HepG2 (cell line): ENCODE data around the gene METTL23. TPM values are rescaled to one million over a fixed set of nuclear protein-coding genes. Genes with fewer than 3 reads are reported as not detected.

ENCODE experiments used
- CHCHD3 ChIP-seq: sonication (generic); formaldehyde crosslinking; IDR thresholded peaks from 2 replicates; pipeline ENCODE4 v1.8.0; 2022; ENCODE audit warnings: mild to moderate bottlenecking, missing genetic modification reagents, moderate library complexity
- GPN1 ChIP-seq: sonication (generic); formaldehyde crosslinking; IDR thresholded peaks from 2 replicates; pipeline ENCODE4 v1.5.1; 2020; ENCODE audit warnings: missing genetic modification reagents, borderline replicate concordance
- MIER3 ChIP-seq: IDR thresholded peaks from 2 replicates; pipeline ENCODE4 v1.6.1; 2016; ENCODE audit warnings: missing compliant biosample characterization, borderline replicate concordance
- NFE2 ChIP-seq: sonication (generic); formaldehyde crosslinking; IDR thresholded peaks from 2 replicates; pipeline ENCODE4 v1.4.0; 2020; ENCODE audit warnings: missing genetic modification reagents
- PITX1 ChIP-seq: sonication (generic); formaldehyde crosslinking; IDR thresholded peaks from 2 replicates; pipeline ENCODE4 v1.5.1; 2020; ENCODE audit warnings: mild to moderate bottlenecking, missing genetic modification reagents
- RBFOX2 ChIP-seq: fragments of 200-400 bp; formaldehyde crosslinking; IDR thresholded peaks from 2 replicates; pipeline ENCODE4 v1.6.1; 2017; ENCODE audit warnings: low read depth, mild to moderate bottlenecking, low read length
- RXRA ChIP-seq: sonication (generic); formaldehyde crosslinking; IDR thresholded peaks from 2 replicates; pipeline ENCODE4 v1.5.1; 2020; ENCODE audit warnings: missing genetic modification reagents
- SCMH1 ChIP-seq: sonication (generic); formaldehyde crosslinking; IDR thresholded peaks from 2 replicates; pipeline ENCODE4 v1.9.0; 2021; ENCODE audit warnings: missing genetic modification reagents, mild to moderate bottlenecking, borderline replicate concordance
- SP140L ChIP-seq: sonication (generic); formaldehyde crosslinking; IDR thresholded peaks from 2 replicates; pipeline ENCODE4 v1.4.0; 2020; ENCODE audit warnings: missing genetic modification reagents, borderline replicate concordance
- TBX3 ChIP-seq: fragments of 450-650 bp; IDR thresholded peaks from 2 replicates; pipeline ENCODE4 v1.6.1; 2017; ENCODE audit warnings: antibody characterized with exemption, mild to moderate bottlenecking, inconsistent platforms, borderline replicate concordance
- THYN1 ChIP-seq: sonication (generic); formaldehyde crosslinking; IDR thresholded peaks from 2 replicates; pipeline ENCODE4 v1.8.1; 2023; ENCODE audit warnings: low read depth, mild to moderate bottlenecking, moderate library complexity, missing genetic modification reagents, borderline replicate concordance
- ZBTB3 ChIP-seq: sonication (generic); formaldehyde crosslinking; IDR thresholded peaks from 2 replicates; pipeline ENCODE4 v1.4.0; 2020; ENCODE audit warnings: low read depth, mild to moderate bottlenecking, moderate library complexity, missing genetic modification reagents, borderline replicate concordance
- ZNF251 ChIP-seq: sonication (generic); formaldehyde crosslinking; IDR thresholded peaks from 2 replicates; pipeline ENCODE4 v1.9.0; 2021; ENCODE audit warnings: mild to moderate bottlenecking, missing genetic modification reagents
- ZNF546 ChIP-seq: sonication (generic); formaldehyde crosslinking; conservative IDR thresholded peaks from 2 replicates; pipeline ENCODE4 v1.8.1; 2023; ENCODE audit warnings: mild to moderate bottlenecking, missing genetic modification reagents
- ZNF747 ChIP-seq: sonication (generic); formaldehyde crosslinking; IDR thresholded peaks from 2 replicates; pipeline ENCODE4 v1.8.1; 2023; ENCODE audit warnings: missing genetic modification reagents, mild to moderate bottlenecking, borderline replicate concordance
- polyA plus RNA-seq, 8 experiments: library from polyadenylated mRNA; depleted of rRNA in 3 of 8; stranded (reverse) in 7 of 8; unstranded in 1 of 8; fragments of >200 nt; fragmentation: Illumina TruSeq in 4 of 8; extraction: Trizol in 4 of 8; gene quantifications; 2 replicates each; pipeline versions ENCODE4 v1.2.1 to v1.2.3, GENCODE V29; 2011 to 2016; ENCODE audit warnings: low read depth in 4 of 8, missing spikeins in 1 of 8, mixed read lengths in 1 of 8; ENCODE audit not compliant: insufficient read depth in 1 of 8
- total RNA-seq, 5 experiments: library from RNA; depleted of rRNA; stranded (reverse); fragments of >200 nt; fragmentation: Illumina TruSeq; extraction: Trizol; gene quantifications; 2 replicates each; pipeline ENCODE4 v1.2.3, GENCODE V29; 2016; ENCODE audit warnings: low read depth in 1 of 5
- TF ChIP-seq, protein P1 (sequence below): sonication (generic); formaldehyde crosslinking; IDR thresholded peaks from 2 replicates; pipeline ENCODE4 v1.8.1; 2023; ENCODE audit warnings: missing genetic modification reagents, inconsistent platforms, borderline replicate concordance
- TF ChIP-seq, protein P2 (sequence below): sonication (generic); formaldehyde crosslinking; IDR thresholded peaks from 2 replicates; pipeline ENCODE4 v1.4.0; 2020; ENCODE audit warnings: missing genetic modification reagents
- TF ChIP-seq, protein P3 (sequence below): sonication (generic); formaldehyde crosslinking; IDR thresholded peaks from 2 replicates; pipeline ENCODE4 v1.4.0; 2020; ENCODE audit warnings: missing genetic modification reagents, borderline replicate concordance

METTL23 gene
- total and polyA plus RNA-seq, 2 of the 13 experiments (the other 11 are each of a cell fraction or from before 2014, with no cell fraction given): 39.9 to 104 TPM

DNA sequence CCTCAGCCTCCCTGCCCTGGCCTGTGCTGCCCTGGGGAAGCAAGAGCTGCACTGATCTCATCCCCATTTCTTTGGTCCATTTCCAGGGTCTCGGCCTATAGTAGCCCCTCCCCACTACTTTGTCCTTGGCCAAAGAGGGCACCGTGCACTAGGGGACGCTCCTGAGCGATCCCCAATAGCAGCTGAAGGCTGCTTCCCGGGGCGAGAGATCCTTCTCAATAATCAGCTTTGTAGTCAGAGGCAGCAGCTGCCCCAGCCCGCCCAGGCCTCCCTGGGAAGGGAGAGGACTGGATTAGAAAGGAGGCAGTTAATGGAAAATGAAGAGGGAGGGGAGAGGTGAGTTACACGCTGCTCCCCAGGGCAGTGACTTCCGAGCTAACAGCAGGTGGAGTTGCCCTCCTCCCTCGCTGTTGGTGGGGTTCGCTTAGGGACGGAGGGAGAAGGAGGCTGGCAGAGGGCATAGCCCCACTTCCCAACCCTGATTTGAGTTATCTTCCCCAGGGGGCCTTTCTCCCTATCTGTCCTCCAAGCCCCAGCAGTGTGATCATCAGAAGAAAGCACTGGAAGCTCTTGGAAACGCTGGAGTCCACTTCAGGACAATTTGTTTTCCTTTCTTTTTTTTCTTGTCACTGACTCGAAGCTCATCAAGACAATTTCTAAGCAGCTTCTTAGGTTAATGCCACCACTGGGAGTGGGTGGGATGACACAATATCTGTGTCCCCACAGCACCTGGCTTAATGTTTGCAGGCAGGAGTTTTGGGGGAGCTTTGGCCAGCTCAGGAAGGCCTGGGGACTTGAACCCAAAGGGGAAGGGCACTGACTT lies 18.4 kb upstream of the METTL23 start (continued):
- TF ChIP-seq, protein P1, sequence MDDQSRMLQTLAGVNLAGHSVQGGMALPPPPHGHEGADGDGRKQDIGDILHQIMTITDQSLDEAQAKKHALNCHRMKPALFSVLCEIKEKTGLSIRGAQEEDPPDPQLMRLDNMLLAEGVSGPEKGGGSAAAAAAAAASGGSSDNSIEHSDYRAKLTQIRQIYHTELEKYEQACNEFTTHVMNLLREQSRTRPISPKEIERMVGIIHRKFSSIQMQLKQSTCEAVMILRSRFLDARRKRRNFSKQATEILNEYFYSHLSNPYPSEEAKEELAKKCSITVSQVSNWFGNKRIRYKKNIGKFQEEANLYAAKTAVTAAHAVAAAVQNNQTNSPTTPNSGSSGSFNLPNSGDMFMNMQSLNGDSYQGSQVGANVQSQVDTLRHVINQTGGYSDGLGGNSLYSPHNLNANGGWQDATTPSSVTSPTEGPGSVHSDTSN (CRISPR knock-in tag): no peak
- TF ChIP-seq PITX1 (CRISPR knock-in tag) (no peak), GPN1 (no peak), SCMH1 (CRISPR knock-in tag) (no peak), TBX3 (no peak), RBFOX2 (no peak), RXRA (no peak), ZNF251 (CRISPR knock-in tag) (no peak), CHCHD3 (CRISPR knock-in tag) (no peak), ZNF747 (CRISPR knock-in tag) (0 out of 2 replicates have a peak, but pooled peaks have one; percentile 44), THYN1 (CRISPR knock-in tag) (no peak), ZBTB3 (CRISPR knock-in tag) (no peak), MIER3 (CRISPR knock-in tag) (no peak), ZNF546 (0 out of 2 replicates have a peak, but pooled peaks have one; percentile 65), SP140L (no peak), NFE2 (CRISPR knock-in tag) (no peak)
- TF ChIP-seq, protein P2, sequence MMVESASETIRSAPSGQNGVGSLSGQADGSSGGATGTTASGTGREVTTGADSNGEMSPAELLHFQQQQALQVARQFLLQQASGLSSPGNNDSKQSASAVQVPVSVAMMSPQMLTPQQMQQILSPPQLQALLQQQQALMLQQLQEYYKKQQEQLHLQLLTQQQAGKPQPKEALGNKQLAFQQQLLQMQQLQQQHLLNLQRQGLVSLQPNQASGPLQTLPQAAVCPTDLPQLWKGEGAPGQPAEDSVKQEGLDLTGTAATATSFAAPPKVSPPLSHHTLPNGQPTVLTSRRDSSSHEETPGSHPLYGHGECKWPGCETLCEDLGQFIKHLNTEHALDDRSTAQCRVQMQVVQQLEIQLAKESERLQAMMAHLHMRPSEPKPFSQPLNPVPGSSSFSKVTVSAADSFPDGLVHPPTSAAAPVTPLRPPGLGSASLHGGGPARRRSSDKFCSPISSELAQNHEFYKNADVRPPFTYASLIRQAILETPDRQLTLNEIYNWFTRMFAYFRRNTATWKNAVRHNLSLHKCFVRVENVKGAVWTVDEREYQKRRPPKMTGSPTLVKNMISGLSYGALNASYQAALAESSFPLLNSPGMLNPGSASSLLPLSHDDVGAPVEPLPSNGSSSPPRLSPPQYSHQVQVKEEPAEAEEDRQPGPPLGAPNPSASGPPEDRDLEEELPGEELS (CRISPR knock-in tag): no peak
- TF ChIP-seq, protein P3, sequence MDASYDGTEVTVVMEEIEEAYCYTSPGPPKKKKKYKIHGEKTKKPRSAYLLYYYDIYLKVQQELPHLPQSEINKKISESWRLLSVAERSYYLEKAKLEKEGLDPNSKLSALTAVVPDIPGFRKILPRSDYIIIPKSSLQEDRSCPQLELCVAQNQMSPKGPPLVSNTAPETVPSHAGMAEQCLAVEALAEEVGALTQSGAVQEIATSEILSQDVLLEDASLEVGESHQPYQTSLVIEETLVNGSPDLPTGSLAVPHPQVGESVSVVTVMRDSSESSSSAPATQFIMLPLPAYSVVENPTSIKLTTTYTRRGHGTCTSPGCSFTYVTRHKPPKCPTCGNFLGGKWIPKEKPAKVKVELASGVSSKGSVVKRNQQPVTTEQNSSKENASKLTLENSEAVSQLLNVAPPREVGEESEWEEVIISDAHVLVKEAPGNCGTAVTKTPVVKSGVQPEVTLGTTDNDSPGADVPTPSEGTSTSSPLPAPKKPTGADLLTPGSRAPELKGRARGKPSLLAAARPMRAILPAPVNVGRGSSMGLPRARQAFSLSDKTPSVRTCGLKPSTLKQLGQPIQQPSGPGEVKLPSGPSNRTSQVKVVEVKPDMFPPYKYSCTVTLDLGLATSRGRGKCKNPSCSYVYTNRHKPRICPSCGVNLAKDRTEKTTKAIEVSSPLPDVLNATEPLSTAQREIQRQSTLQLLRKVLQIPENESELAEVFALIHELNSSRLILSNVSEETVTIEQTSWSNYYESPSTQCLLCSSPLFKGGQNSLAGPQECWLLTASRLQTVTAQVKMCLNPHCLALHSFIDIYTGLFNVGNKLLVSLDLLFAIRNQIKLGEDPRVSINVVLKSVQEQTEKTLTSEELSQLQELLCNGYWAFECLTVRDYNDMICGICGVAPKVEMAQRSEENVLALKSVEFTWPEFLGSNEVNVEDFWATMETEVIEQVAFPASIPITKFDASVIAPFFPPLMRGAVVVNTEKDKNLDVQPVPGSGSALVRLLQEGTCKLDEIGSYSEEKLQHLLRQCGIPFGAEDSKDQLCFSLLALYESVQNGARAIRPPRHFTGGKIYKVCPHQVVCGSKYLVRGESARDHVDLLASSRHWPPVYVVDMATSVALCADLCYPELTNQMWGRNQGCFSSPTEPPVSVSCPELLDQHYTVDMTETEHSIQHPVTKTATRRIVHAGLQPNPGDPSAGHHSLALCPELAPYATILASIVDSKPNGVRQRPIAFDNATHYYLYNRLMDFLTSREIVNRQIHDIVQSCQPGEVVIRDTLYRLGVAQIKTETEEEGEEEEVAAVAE (CRISPR knock-in tag): no peak
